NT2/D1 (cell line): Measurements from ENCODE around the gene SORCS3.

Experiments used
- SUZ12 ChIP-seq: IDR thresholded peaks from 2 replicates; pipeline ENCODE4 v1.6.1; 2011; ENCODE audit not compliant: insufficient read length, insufficient read depth; ENCODE audit errors: extremely low read depth
- YY1 ChIP-seq: IDR thresholded peaks from 2 replicates; pipeline ENCODE4 v1.6.1; 2011; ENCODE audit not compliant: insufficient read length, insufficient read depth
- ZNF274 ChIP-seq: IDR thresholded peaks from 2 replicates; pipeline ENCODE4 v1.6.1; 2011; ENCODE audit warnings: mild to moderate bottlenecking, low read depth, low read length

DNA sequence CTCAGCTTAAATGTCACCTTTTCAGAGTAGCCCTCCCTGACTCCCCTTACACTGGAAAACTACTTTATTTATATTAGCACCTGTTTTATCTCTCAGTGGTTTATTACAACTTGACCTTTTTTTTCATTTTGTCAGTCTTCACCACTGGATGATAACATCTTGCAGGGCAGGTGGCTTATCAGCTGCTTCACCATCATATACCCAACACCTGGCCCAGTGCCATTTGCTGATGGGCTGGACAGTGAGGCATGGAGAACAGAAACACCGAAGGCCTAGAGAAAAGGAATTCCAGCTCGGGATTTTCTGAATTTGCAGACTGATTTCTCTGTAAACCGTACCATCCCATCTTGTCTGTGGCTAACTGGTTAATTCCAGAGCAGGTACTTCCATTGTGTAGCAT is 48.5 kb downstream of the SORCS3 start:
- TF ChIP-seq ZNF274 = no peak
- TF ChIP-seq SUZ12 = no peak
- no peak for TF ChIP-seq YY1
